HEK293 (cell line): Measurements from ENCODE around the gene STX1B.

ENCODE experiments used
- CTCF ChIA-PET: fragments of 350-600 bp; formaldehyde crosslinking; extraction: SDS; loops from one replicate; lab custom pipeline; 2021; ENCODE audit warnings: antibody characterized with exemption; lab: Yijun Ruan, JAX
- POLR2A ChIA-PET: fragments of 300-600 bp; formaldehyde crosslinking; extraction: SDS; loops from one replicate; lab custom pipeline; 2020; ENCODE audit warnings: antibody characterized with exemption, inconsistent platforms; lab: Yijun Ruan, JAX
- H3K27ac ChIP-seq: fragments of 200-500 bp; sonication (Bioruptor generic); 2 replicates; pipeline ENCODE4 v1.5.1; 2014; ENCODE audit warnings: low read depth, low read length, control low read depth, inconsistent platforms; ENCODE audit errors: extremely low read depth
- H3K36me3 ChIP-seq, 2 experiments: fragments of 200-500 bp in 1 of 2; sonication (Bioruptor generic) in 1 of 2; 1 replicate in 1 of 2; 2 replicates in 1 of 2; pipeline ENCODE4 v1.5.1; 2014 to 2017; ENCODE audit warnings: inconsistent platforms in 2 of 2, low read length in 2 of 2; ENCODE audit not compliant: control insufficient read depth in 2 of 2, insufficient read depth in 1 of 2
- H3K4me1 ChIP-seq: fragments of 200-500 bp; sonication (Bioruptor generic); 2 replicates; pipeline ENCODE4 v1.5.1; 2014; ENCODE audit warnings: mild to moderate bottlenecking, low read length, inconsistent platforms; ENCODE audit not compliant: control insufficient read depth, insufficient read depth
- H3K4me3 ChIP-seq: 2 replicates; pipeline ENCODE4 v1.5.1; 2011; ENCODE audit warnings: low read depth, mild to moderate bottlenecking, control low read depth, low read length, moderate library complexity
- H3K9me3 ChIP-seq: fragments of 200-500 bp; sonication (Bioruptor generic); 2 replicates; pipeline ENCODE4 v1.5.1; 2014; ENCODE audit warnings: low read depth, low read length, inconsistent platforms; ENCODE audit not compliant: control insufficient read depth, insufficient read depth
- EGR2 ChIP-seq: fragments of 450-650 bp; formaldehyde crosslinking; IDR thresholded peaks from 2 replicates; pipeline ENCODE4 v1.5.1; 2016; ENCODE audit warnings: low read depth, missing biosample characterization, missing genetic modification characterization
- PRDM1 ChIP-seq: fragments of 450-650 bp; formaldehyde crosslinking; IDR thresholded peaks from 2 replicates; pipeline ENCODE4; 2016; ENCODE audit warnings: missing biosample characterization, missing genetic modification characterization
- ZBTB17 ChIP-seq: fragments of 450-650 bp; formaldehyde crosslinking; IDR thresholded peaks from 2 replicates; pipeline ENCODE4 v1.5.1; 2016; ENCODE audit warnings: missing biosample characterization, missing genetic modification characterization
- ZBTB7A ChIP-seq: fragments of 450-650 bp; formaldehyde crosslinking; IDR thresholded peaks from 2 replicates; pipeline ENCODE4 v1.5.1; 2016; ENCODE audit warnings: low read depth, missing biosample characterization, missing genetic modification characterization
- ZFHX2 ChIP-seq: fragments of 450-650 bp; formaldehyde crosslinking; conservative IDR thresholded peaks from 2 replicates; pipeline ENCODE4 v1.5.1; 2016; ENCODE audit warnings: missing biosample characterization, missing genetic modification characterization
- ZIC2 ChIP-seq: fragments of 450-650 bp; formaldehyde crosslinking; IDR thresholded peaks from 2 replicates; pipeline ENCODE4 v1.5.1; 2016; ENCODE audit warnings: missing biosample characterization, missing genetic modification characterization
- ZNF112 ChIP-seq: fragments of 450-650 bp; formaldehyde crosslinking; IDR thresholded peaks from 2 replicates; pipeline ENCODE4 v1.5.0; 2017; ENCODE audit warnings: missing biosample characterization, missing genetic modification characterization
- ZNF121 ChIP-seq: fragments of 450-650 bp; formaldehyde crosslinking; IDR thresholded peaks from 2 replicates; pipeline ENCODE4 v1.5.1; 2016; ENCODE audit warnings: missing biosample characterization, missing genetic modification characterization
- ZNF140 ChIP-seq: fragments of 450-650 bp; formaldehyde crosslinking; IDR thresholded peaks from 2 replicates; pipeline ENCODE4 v1.5.1; 2016; ENCODE audit warnings: missing biosample characterization, missing genetic modification characterization
- ZNF366 ChIP-seq: fragments of 450-650 bp; formaldehyde crosslinking; conservative IDR thresholded peaks from 2 replicates; pipeline ENCODE4 v1.5.1; 2016; ENCODE audit warnings: missing biosample characterization, missing genetic modification characterization
- ZNF426 ChIP-seq: fragments of 450-650 bp; formaldehyde crosslinking; IDR thresholded peaks from 2 replicates; pipeline ENCODE4 v1.5.1; 2017; ENCODE audit warnings: missing biosample characterization, missing genetic modification characterization, mild to moderate bottlenecking, inconsistent platforms, moderate library complexity
- ZNF514 ChIP-seq: fragments of 450-650 bp; formaldehyde crosslinking; IDR thresholded peaks from 2 replicates; pipeline ENCODE4 v1.5.1; 2016; ENCODE audit warnings: missing biosample characterization, missing genetic modification characterization
- ZNF558 ChIP-seq: fragments of 450-650 bp; formaldehyde crosslinking; IDR thresholded peaks from 2 replicates; pipeline ENCODE4 v1.5.1; 2016; ENCODE audit warnings: missing biosample characterization, missing genetic modification characterization
- ZNF600 ChIP-seq: fragments of 450-650 bp; formaldehyde crosslinking; IDR thresholded peaks from 2 replicates; pipeline ENCODE4 v1.5.1; 2016; ENCODE audit warnings: missing biosample characterization, missing genetic modification characterization
- ZNF768 ChIP-seq: fragments of 450-650 bp; formaldehyde crosslinking; IDR thresholded peaks from 2 replicates; pipeline ENCODE4 v1.5.1; 2018; ENCODE audit warnings: missing biosample characterization, mild to moderate bottlenecking, missing genetic modification characterization
- ZNF776 ChIP-seq: fragments of 450-650 bp; formaldehyde crosslinking; IDR thresholded peaks from 2 replicates; pipeline ENCODE4 v1.5.0; 2017; ENCODE audit warnings: missing biosample characterization, missing genetic modification characterization, borderline replicate concordance
- ZXDB ChIP-seq: fragments of 450-650 bp; formaldehyde crosslinking; IDR thresholded peaks from 2 replicates; pipeline ENCODE4 v1.5.1; 2016; ENCODE audit warnings: missing biosample characterization, missing genetic modification characterization

Gene STX1B

DNA sequence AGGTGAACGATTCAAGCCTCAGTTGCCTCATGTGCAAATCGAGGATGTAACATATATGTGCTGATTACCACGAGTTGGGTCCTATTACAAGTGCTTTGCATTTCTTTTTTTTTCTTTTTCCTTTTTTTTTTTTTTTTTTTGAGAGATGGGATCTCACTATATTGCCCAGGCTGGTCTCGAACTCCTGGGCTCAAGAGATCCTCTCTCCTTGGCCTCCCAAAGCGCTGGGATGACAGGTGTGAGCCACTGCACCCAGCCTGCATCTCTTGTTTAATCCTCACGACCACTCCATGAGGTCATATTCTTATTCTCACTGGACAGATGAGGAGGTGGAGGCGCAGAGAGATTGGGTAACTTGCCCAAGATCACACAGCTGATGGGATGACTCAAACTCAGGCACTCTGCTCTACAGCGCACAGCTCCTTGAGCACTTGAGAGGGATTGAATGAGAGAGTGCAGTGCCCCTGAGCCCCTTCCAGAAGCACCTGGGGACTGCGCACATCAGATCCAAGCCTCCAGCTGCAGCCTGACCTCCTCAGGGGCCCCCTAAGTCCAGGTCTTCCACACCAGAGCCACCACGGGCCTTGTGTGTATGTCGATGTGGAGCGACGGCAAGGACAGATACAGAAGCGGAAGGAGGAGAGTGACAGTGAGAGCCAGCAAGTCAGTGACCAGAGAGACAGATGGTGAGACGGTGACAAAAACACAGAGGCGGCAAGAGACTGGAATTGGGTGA is 4.9 kb downstream of the STX1B start (continued):
- TF ChIP-seq ZNF112 (tag by site-specific recombination) (no peak), ZNF426 (no peak), ZNF121 (tag by site-specific recombination) (peak; percentile 82), ZNF776 (tag by site-specific recombination) (no peak), ZNF558 (tag by site-specific recombination) (no peak)

DNA sequence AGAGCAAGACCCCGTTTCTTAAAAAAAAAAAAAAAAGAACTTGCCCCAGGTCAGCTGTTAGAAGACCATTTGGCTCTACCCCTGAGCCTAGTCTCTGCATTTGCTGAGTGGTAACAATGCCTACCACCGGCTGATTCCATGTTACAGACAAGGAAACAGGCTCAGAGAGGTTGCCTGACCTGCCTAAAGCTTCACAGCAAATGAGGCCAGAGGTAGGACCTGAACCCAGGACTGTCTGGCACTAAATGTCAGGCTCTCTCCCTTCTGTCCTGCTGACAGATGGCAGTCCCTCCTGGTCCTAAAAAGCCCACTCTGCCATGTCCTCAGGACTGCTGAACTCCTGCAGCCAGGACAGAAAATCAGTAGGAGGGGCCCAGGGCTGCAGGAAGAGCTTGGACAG is 5.8 kb downstream of the STX1B start:
- Histone ChIP-seq H3K9me3 (no peaks in the 10 kb centered on the region), H3K36me3 (no peaks in the 10 kb centered on the region), H3K27ac (no peak overlapping the region), H3K4me1 (no peaks in the 10 kb centered on the region), H3K4me3 (no peak overlapping the region)
- CTCF ChIA-PET: interaction anchor here (1.6 kb wide), 1 partner anchor 20 kb away, joined by 8 read pairs; the partner anchor contains the start of gene HSD3B7
- TF ChIP-seq ZNF768 (tag by site-specific recombination) (peak; percentile 77; the same call in 1 of the 2 replicates), ZNF514 (no peak)
- POLR2A ChIA-PET: interaction anchor here (0.7 kb wide), 1 partner anchor 12 kb away, joined by 3 read pairs; no protein-coding TSS in a partner anchor

DNA sequence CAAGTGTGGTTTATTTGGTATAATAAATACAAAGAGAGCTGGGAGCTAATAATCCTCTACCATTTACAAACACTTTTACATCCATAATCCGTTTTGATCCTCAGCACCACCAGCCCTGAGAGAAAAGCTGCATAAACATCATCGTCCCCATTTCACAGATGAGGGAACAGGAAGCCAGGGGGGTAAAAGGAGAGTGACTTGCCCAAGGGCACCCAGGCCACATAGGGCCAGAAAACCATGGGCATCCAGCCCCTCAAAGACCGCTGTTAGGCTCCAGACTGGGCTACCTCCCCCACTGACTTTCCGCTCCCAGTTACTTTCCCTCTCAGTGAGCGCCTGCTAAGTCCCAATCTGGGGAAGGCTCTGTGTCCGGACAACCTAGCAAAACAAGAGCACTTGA is 6.7 kb downstream of the STX1B start:
- CTCF ChIA-PET: no interaction called here
- H3K36me3 ChIP-seq: no peaks in the 10 kb centered on the region

DNA sequence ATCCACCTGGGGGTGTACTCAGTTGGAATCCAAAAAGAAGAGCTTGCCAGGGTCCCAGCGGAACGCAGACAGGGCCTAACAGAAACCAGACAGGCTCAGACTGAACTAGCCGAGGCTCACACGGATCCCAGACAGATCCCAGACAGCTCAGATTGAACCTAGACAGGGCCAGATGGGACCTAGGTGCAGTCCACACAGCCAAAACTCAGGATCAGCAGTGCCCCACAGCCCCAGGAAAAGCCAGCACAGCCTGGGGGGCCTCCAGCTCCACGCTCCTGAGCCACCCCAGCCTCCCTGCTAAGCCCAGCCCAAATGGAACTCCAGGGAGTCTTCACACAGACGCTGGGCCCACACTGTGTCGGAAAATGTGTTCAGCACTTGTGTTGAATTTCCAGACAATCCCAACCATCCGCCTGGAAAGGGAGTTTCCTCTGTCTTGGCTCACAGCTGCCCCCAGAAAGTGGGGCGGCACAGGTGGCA is 7.5 kb downstream of the STX1B start:
- H3K4me1 ChIP-seq: no peaks in the 10 kb centered on the region; the same call in 1 of the 2 replicates
- POLR2A ChIA-PET: interaction anchor here (0.6 to 0.9 kb wide), 2 partner anchors 177 to 1346 kb away, joined by 3 to 4 read pairs; partner anchors contain the start of gene FUS
- no peak overlapping the region for H3K27ac ChIP-seq
- H3K9me3 ChIP-seq: no peaks in the 10 kb centered on the region
- TF ChIP-seq ZNF600 (tag by site-specific recombination) (no peak; the same call in 1 of the 2 replicates), ZBTB17 (tag by site-specific recombination) (peak; percentile 98), ZIC2 (tag by site-specific recombination) (peak; percentile 81), ZBTB7A (tag by site-specific recombination) (no peak), ZNF366 (no peak)
- TF ChIP-seq, all 188 proteins: peak for 2
- CTCF ChIA-PET: interaction anchor here (1.0 to 1.3 kb wide), 2 partner anchors 18 to 20 kb away, joined by 5 to 10 read pairs; partner anchors contain the start of gene HSD3B7
- Histone ChIP-seq H3K36me3 (no peaks in the 10 kb centered on the region), H3K4me3 (no peak overlapping the region)

More for the DNA sequence above, 6.7 kb downstream of the STX1B start:
- H3K4me3 ChIP-seq: no peak overlapping the region
- TF ChIP-seq ZXDB (tag by site-specific recombination) (no peak), PRDM1 (tag by site-specific recombination) (0 out of 2 replicates have a peak, but pooled peaks have one; percentile 10)
- TF ChIP-seq, all 188 proteins: peak for 1
- no peaks in the 10 kb centered on the region; the same call in 1 of the 2 replicates for H3K4me1 ChIP-seq
- no peak overlapping the region for H3K27ac ChIP-seq
- POLR2A ChIA-PET: interaction anchor here (0.7 kb wide), 1 partner anchor 13 kb away, joined by 3 read pairs; no protein-coding TSS in a partner anchor
- no peaks in the 10 kb centered on the region for H3K9me3 ChIP-seq

DNA sequence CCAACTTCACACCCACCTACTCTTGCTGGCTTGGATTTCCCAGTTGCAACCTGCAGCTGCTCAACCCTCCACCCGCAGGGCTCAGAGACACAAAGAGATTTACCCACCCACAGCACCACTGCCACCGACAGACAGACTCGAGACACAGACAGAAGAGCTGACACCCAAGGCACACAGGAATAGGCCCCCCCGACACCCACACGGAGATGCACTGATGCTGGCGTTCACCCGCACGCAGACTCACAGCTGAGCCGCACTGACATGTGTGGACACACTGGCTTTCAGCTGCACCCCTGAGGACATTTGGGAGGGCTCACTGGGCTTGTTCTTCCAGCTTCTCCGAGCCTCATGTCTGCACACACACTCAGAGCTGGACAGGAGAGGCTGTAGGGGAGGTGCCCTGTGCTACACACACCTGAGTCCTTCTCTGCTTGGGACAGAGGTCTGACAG is 8.2 kb downstream of the STX1B start:
- POLR2A ChIA-PET: interaction anchor here (0.6 to 0.9 kb wide), 2 partner anchors 178 to 1345 kb away, joined by 3 to 4 read pairs; partner anchors contain the start of gene FUS
- no peaks in the 10 kb centered on the region for H3K36me3 ChIP-seq
- peak; percentile 98 for TF ChIP-seq EGR2
- peak; percentile 97 for TF ChIP-seq ZFHX2
- no peak for TF ChIP-seq ZNF140
- CTCF ChIA-PET: interaction anchor here (1.0 to 1.3 kb wide), 2 partner anchors 18 to 19 kb away, joined by 5 to 10 read pairs; partner anchors contain the start of gene HSD3B7
- no peak overlapping the region for H3K27ac ChIP-seq
- peaks cover 5% of the 10 kb centered on the region for H3K4me1 ChIP-seq
- H3K9me3 ChIP-seq: no peaks in the 10 kb centered on the region
- no peak overlapping the region for H3K4me3 ChIP-seq
